HG03575 (cell line): ENCODE measurements around the gene TGFBR3.

Source experiments
- ATAC-seq: cut with Tn5 transposase; IDR thresholded peaks from one replicate; pipeline ENCODE4 v1.9.1; 2021; ENCODE audit not compliant: unreplicated experiment, insufficient number of reproducible peaks, low FRiP score; ENCODE audit errors: extremely low read depth

The TGFBR3 gene

GRCh38 chr1:91885716-91886506 is at the start of gene TGFBR3:
Gene TGFBR3, minus strand, starts transcription at chr1:91886151. Its CDS starts 24,620 bp downstream, at chr1:91861531.
- peak; percentile 40 for ATAC-seq

GRCh38 chr1:91929250-91929649 is 43.3 kb upstream of the TGFBR3 start:
- ATAC-seq: no peak

- ATAC-seq: no peak
Observed at GRCh38 chr1:91928026-91928425, 42.1 kb upstream of the TGFBR3 start.

GRCh38 chr1:91925644-91926435 is 39.9 kb upstream of the TGFBR3 start:
- ATAC-seq: no peak

GRCh38 chr1:91924146-91924545 is 38.2 kb upstream of the TGFBR3 start:
- ATAC-seq: no peak

GRCh38 chr1:91919962-91920361 is 34.0 kb upstream of the TGFBR3 start:
- ATAC-seq: no peak

- ATAC-seq: no peak
Observed at GRCh38 chr1:91916811-91917460, 31.0 kb upstream of the TGFBR3 start.

- no peak for ATAC-seq
Observed at GRCh38 chr1:91916046-91916445, 30.1 kb upstream of the TGFBR3 start.

GRCh38 chr1:91913018-91913417 is 27.1 kb upstream of the TGFBR3 start:
- no peak for ATAC-seq

- ATAC-seq: no peak
Observed at GRCh38 chr1:91912266-91912665, 26.3 kb upstream of the TGFBR3 start.

- no peak for ATAC-seq
Observed at GRCh38 chr1:91901231-91901630, 15.3 kb upstream of the TGFBR3 start.

- ATAC-seq: no peak
Observed at GRCh38 chr1:91900562-91900961, 14.6 kb upstream of the TGFBR3 start.

GRCh38 chr1:91897016-91897415 is 11.1 kb upstream of the TGFBR3 start:
- ATAC-seq: no peak

GRCh38 chr1:91895832-91896556 is 10.0 kb upstream of the TGFBR3 start:
- no peak for ATAC-seq

GRCh38 chr1:91894036-91894761 is 8.2 kb upstream of the TGFBR3 start:
- no peak for ATAC-seq

GRCh38 chr1:91891969-91892368 is 6.0 kb upstream of the TGFBR3 start:
- no peak for ATAC-seq

GRCh38 chr1:91891454-91891853 is 5.5 kb upstream of the TGFBR3 start:
- ATAC-seq: no peak

- ATAC-seq: no peak
Observed at GRCh38 chr1:91889717-91890459, 3.9 kb upstream of the TGFBR3 start.
